SK-N-SH (cell line): ENCODE data around the gene HARS2. TPM values are rescaled to one million over a fixed set of nuclear protein-coding genes. Genes with fewer than 3 reads are reported as not detected.
A peak's percentile ranks its signal among the peaks of the same experiment; 100 is the strongest.

ENCODE experiments used
- CTCF ChIA-PET: fragments of 300-600, 350-600 bp; formaldehyde crosslinking; extraction: SDS; loops from one replicate; lab custom pipeline; 2021; lab: Yijun Ruan, JAX
- POLR2A ChIA-PET: fragments of 350-600 bp; sonication (Branson Sonifier 250); formaldehyde crosslinking; extraction: SDS; loops from one replicate; lab custom pipeline; 2020; ENCODE audit warnings: antibody characterized with exemption, inconsistent platforms; lab: Yijun Ruan, JAX
- DNase-seq: peaks from one replicate; pipeline ENCODE4 v3.0.0; 2012
- H2AFZ ChIP-seq: fragments of 200-600 bp; sonication (generic); 2 replicates; pipeline ENCODE4 v1.8.1; 2016; ENCODE audit warnings: antibody characterized with exemption, mild to moderate bottlenecking, low read depth
- H3F3A ChIP-seq: fragments of 200-600 bp; sonication (generic); replicated peaks from 2 replicates; pipeline ENCODE3; 2016; ENCODE audit warnings: antibody characterized with exemption, mild to moderate bottlenecking; ENCODE audit not compliant: insufficient read depth
- H3K27ac ChIP-seq, 2 experiments: fragments of 200-500 bp in 1 of 2; fragments of 200-600 bp in 1 of 2; sonication (Bioruptor generic) in 1 of 2; sonication (generic), shearing (Covaris generic) in 1 of 2; 2 replicates each; pipeline versions ENCODE4 v1.5.1 to v1.6.1; 2014 to 2016; ENCODE audit warnings: low read depth in 2 of 2, inconsistent platforms in 1 of 2, low read length in 1 of 2, mild to moderate bottlenecking in 1 of 2, mixed read lengths in 1 of 2
- H3K27me3 ChIP-seq: fragments of 200-600 bp; sonication (generic), shearing (Covaris generic); 2 replicates; pipeline ENCODE4 v1.6.1; 2016; ENCODE audit warnings: mixed run types; ENCODE audit not compliant: insufficient read depth
- H3K36me3 ChIP-seq, 2 experiments: fragments of 200-500 bp in 1 of 2; fragments of 200-600 bp in 1 of 2; sonication (Bioruptor generic) in 1 of 2; sonication (generic) in 1 of 2; replicated peaks in 1 of 2; 2 replicates each; pipeline versions ENCODE3 to v1.5.1; 2014 to 2016; ENCODE audit warnings: low read length in 1 of 2, mild to moderate bottlenecking in 1 of 2; ENCODE audit not compliant: insufficient read depth in 2 of 2, control insufficient read depth in 1 of 2
- H3K4me1 ChIP-seq, 2 experiments: fragments of 200-500 bp in 1 of 2; fragments of 200-600 bp in 1 of 2; sonication (Bioruptor generic) in 1 of 2; sonication (generic), shearing (Covaris generic) in 1 of 2; 2 replicates each; pipeline versions ENCODE4 v1.5.1 to v1.6.1; 2014 to 2016; ENCODE audit warnings: low read depth in 1 of 2, low read length in 1 of 2, mixed run types in 1 of 2; ENCODE audit not compliant: insufficient read depth in 2 of 2, control insufficient read depth in 1 of 2
- H3K4me2 ChIP-seq: fragments of 200-600 bp; sonication (generic), shearing (Covaris generic); 2 replicates; pipeline ENCODE4 v1.6.1; 2017; ENCODE audit warnings: mixed run types
- H3K4me3 ChIP-seq, 2 experiments: fragments of 200-500 bp in 1 of 2; fragments of 200-600 bp in 1 of 2; sonication (Bioruptor generic) in 1 of 2; sonication (generic), shearing (Covaris generic) in 1 of 2; 2 replicates each; pipeline versions ENCODE4 v1.5.1 to v1.8.1; 2014 to 2016; ENCODE audit warnings: low read depth in 2 of 2, inconsistent platforms in 1 of 2, low read length in 1 of 2, mild to moderate bottlenecking in 1 of 2, mixed read lengths in 1 of 2, moderate library complexity in 1 of 2
- H3K79me2 ChIP-seq: fragments of 200-600 bp; sonication (generic); 2 replicates; pipeline ENCODE4 v1.8.1; 2017; ENCODE audit warnings: mild to moderate bottlenecking; ENCODE audit not compliant: insufficient read depth
- H3K9ac ChIP-seq: fragments of 200-600 bp; sonication (generic); 2 replicates; pipeline ENCODE4 v1.6.1; 2017; ENCODE audit warnings: mixed run types
- H3K9me2 ChIP-seq: fragments of 200-600 bp; sonication (generic); 2 replicates; pipeline ENCODE4 v1.6.1; 2017; ENCODE audit warnings: mixed run types
- H3K9me3 ChIP-seq: fragments of 200-600 bp; sonication (generic); 2 replicates; pipeline ENCODE4 v1.6.1; 2017; ENCODE audit warnings: mixed run types, mild to moderate bottlenecking, moderate library complexity
- H4K20me1 ChIP-seq: fragments of 200-600 bp; sonication (generic); 2 replicates; pipeline ENCODE4 v1.6.1; 2017; ENCODE audit warnings: mild to moderate bottlenecking, mixed run types; ENCODE audit not compliant: insufficient read depth
- CHD2 ChIP-seq: fragments of 150-350 bp; IDR thresholded peaks from 2 replicates; pipeline ENCODE4 v1.6.1; 2018; ENCODE audit warnings: low read length; ENCODE audit not compliant: partially characterized antibody
- ELF1 ChIP-seq: IDR thresholded peaks from 2 replicates; pipeline ENCODE4 v1.4.0; 2012
- EZH2phosphoT487 ChIP-seq: fragments of 200-600 bp; sonication (generic); IDR thresholded peaks from 2 replicates; pipeline ENCODE4 v1.6.1; 2017; ENCODE audit warnings: low read depth, mixed run types, mild to moderate bottlenecking, antibody characterized with exemption, moderate library complexity, borderline replicate concordance
- FOSL2 ChIP-seq: IDR thresholded peaks from 2 replicates; pipeline ENCODE4 v1.4.0; 2012; ENCODE audit warnings: low read depth, mild to moderate bottlenecking, moderate library complexity, borderline replicate concordance
- FOXM1 ChIP-seq: IDR thresholded peaks from 2 replicates; pipeline ENCODE4 v1.4.0; 2012; ENCODE audit warnings: low read depth, mild to moderate bottlenecking
- GABPA ChIP-seq: IDR thresholded peaks from 2 replicates; pipeline ENCODE4 v1.4.0; 2012; ENCODE audit warnings: low read depth, mild to moderate bottlenecking
- GATA2 ChIP-seq: sonication (generic); formaldehyde crosslinking; IDR thresholded peaks from 2 replicates; pipeline ENCODE4 v1.5.0; 2020; ENCODE audit warnings: mild to moderate bottlenecking, missing genetic modification reagents
- IRF3 ChIP-seq: fragments of 150-350 bp; IDR thresholded peaks from 2 replicates; pipeline ENCODE4 v1.6.1; 2016; ENCODE audit warnings: mild to moderate bottlenecking, low read depth, low read length
- JUND ChIP-seq: IDR thresholded peaks from 2 replicates; pipeline ENCODE4 v1.4.0; 2012
- MEF2A ChIP-seq: IDR thresholded peaks from 2 replicates; pipeline ENCODE4 v1.4.0; 2012; ENCODE audit warnings: low read depth, borderline replicate concordance
- NFIC ChIP-seq: IDR thresholded peaks from 2 replicates; pipeline ENCODE4 v1.4.0; 2012; ENCODE audit warnings: borderline replicate concordance
- NRF1 ChIP-seq: IDR thresholded peaks from 2 replicates; pipeline ENCODE4 v1.6.1; 2012; ENCODE audit warnings: low read depth, mild to moderate bottlenecking, low read length
- POLR2AphosphoS5 ChIP-seq: IDR thresholded peaks from 2 replicates; pipeline ENCODE4 v1.6.1; 2012; ENCODE audit warnings: low read depth, low read length
- RCOR1 ChIP-seq: fragments of 150-350 bp; IDR thresholded peaks from 2 replicates; pipeline ENCODE4 v1.6.1; 2017; ENCODE audit warnings: antibody characterized with exemption, low read length
- REST ChIP-seq: IDR thresholded peaks from 2 replicates; pipeline ENCODE4 v1.6.1; 2012; ENCODE audit warnings: mild to moderate bottlenecking, low read depth, low read length, moderate library complexity
- RFX5 ChIP-seq: IDR thresholded peaks from 2 replicates; pipeline ENCODE4 v1.6.1; 2012; ENCODE audit warnings: mild to moderate bottlenecking, improper control_type of control experiment, low read length
- RXRA ChIP-seq: IDR thresholded peaks from 2 replicates; pipeline ENCODE4 v1.4.0; 2012; ENCODE audit warnings: low read depth, mild to moderate bottlenecking, borderline replicate concordance
- SIN3A ChIP-seq: IDR thresholded peaks from 2 replicates; pipeline ENCODE4 v1.6.1; 2012; ENCODE audit warnings: low read depth, mild to moderate bottlenecking, low read length, moderate library complexity, borderline replicate concordance
- SMC3 ChIP-seq: IDR thresholded peaks from 2 replicates; pipeline ENCODE4 v1.6.1; 2012; ENCODE audit warnings: low read depth, low read length, improper control_type of control experiment
- WGBS: methylation state at CpG from one replicate; pipeline ENCODE4 v1.1.6; 2017; ENCODE audit warnings: low lambda C conversion rate; 5-methylcytosine and 5-hydroxymethylcytosine counted together
- polyA plus RNA-seq, 3 experiments: library from polyadenylated mRNA; depleted of rRNA; stranded (reverse); fragments of >200 nt; gene quantifications; 2 replicates each; pipeline ENCODE4 v1.2.3, GENCODE V29; 2012
- TF ChIP-seq, protein P1 (sequence below): IDR thresholded peaks from 2 replicates; pipeline ENCODE4 v1.4.0; 2012; ENCODE audit warnings: low read depth, borderline replicate concordance

The HARS2 gene
- polyA plus RNA-seq, 1 of the 3 experiments (the other 2 are of a cell fraction), result 40.8 TPM

GRCh38 chr5:140690376-140690932 is 801 bp upstream of the HARS2 start:
- Histone ChIP-seq H3K9me2 (no peaks in the 10 kb centered on the region), H3K4me2 (peak overlapping the region; percentile 81), H3K4me3 (peak overlapping the region; percentile 87), H3K79me2 (peaks cover 91% of the 10 kb centered on the region), H3F3A (peaks cover 8% of the 10 kb centered on the region), H3K27ac (peak overlapping the region; percentile 81 to 88), H3K9me3 (no peaks in the 10 kb centered on the region), H3K4me1 (peaks cover 0 to 12% of the 10 kb centered on the region in 2 experiments; a peak in 3 of 4 replicates), H4K20me1 (no peaks in the 10 kb centered on the region), H3K9ac (peak overlapping the region; percentile 96), H3K27me3 (no peaks in the 10 kb centered on the region), H2AFZ (peak overlapping the region; percentile 87), H3K36me3 (peaks cover 36 to 67% of the 10 kb centered on the region in 2 experiments)
- 45% methylated on average over 8 of the region's 8 CpGs for WGBS
- TF ChIP-seq NRF1 (no peak), GATA2 (CRISPR knock-in tag) (no peak), IRF3 (no peak), RCOR1 (no peak), CHD2 (no peak), REST (no peak), NFIC (no peak), ELF1 (no peak), FOSL2 (no peak)
- no peak for DNase-seq
- CTCF ChIA-PET, result interaction anchor here (0.5 to 1.4 kb wide), 5 partner anchors 11 to 928 kb away, joined by 3 to 4 read pairs (median 3); partner anchors contain the start of gene DIAPH1
- POLR2A ChIA-PET, result interaction anchor here (0.7 to 3.6 kb wide), 11 partner anchors 9 to 133 kb away, joined by 3 to 21 read pairs (median 5); partner anchors contain the start of genes DND1, IK, NDUFA2 and WDR55

DNA sequence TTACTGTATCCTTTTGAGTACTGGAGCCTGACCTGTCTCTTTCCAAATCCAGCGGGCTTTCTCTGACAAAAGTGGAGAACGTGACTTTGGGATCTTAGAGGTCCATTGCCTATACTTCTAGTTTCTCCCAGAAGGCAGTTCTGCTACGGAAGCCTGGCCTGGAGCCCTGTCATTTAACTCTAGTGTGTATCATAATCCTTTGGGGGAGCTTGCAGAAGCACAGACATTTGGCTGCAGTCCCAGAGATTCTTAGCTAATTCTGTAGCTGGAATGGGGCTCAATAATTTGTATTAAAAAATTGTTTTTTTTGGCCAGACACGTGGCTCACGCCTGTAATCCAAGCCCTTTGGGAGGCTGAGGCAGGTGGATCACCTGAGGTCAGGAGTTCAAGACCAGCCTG is 3.0 kb downstream of the HARS2 start:
- peaks cover 0 to 12% of the 10 kb centered on the region in 2 experiments; a peak in 2 of 4 replicates for H3K4me1 ChIP-seq
- peaks cover 18% of the 10 kb centered on the region for H3F3A ChIP-seq
- no peak overlapping the region; the same call in 1 of the 2 replicates for H3K9ac ChIP-seq
- H4K20me1 ChIP-seq, result no peaks in the 10 kb centered on the region
- H3K9me3 ChIP-seq, result no peaks in the 10 kb centered on the region
- WGBS, result 81% methylated on average over 5 of the region's 5 CpGs
- no peaks in the 10 kb centered on the region for H3K27me3 ChIP-seq
- H3K4me2 ChIP-seq, result no peak overlapping the region
- peaks cover 56 to 74% of the 10 kb centered on the region in 2 experiments for H3K36me3 ChIP-seq
- H3K27ac ChIP-seq, result no peak overlapping the region
- DNase-seq, result no peak
- CTCF ChIA-PET, result no interaction called here
- H3K9me2 ChIP-seq, result no peaks in the 10 kb centered on the region
- H3K79me2 ChIP-seq, result peaks cover 60% of the 10 kb centered on the region
- H3K4me3 ChIP-seq, result no peak overlapping the region
- POLR2A ChIA-PET, result no interaction called here
- no peak overlapping the region for H2AFZ ChIP-seq
- TF ChIP-seq SMC3 (no peak), MEF2A (no peak), FOXM1 (no peak), RXRA (no peak), JUND (no peak), RFX5 (no peak), NRF1 (no peak), GATA2 (CRISPR knock-in tag) (no peak), SIN3A (no peak), IRF3 (no peak), GABPA (no peak), EZH2phosphoT487 (no peak), POLR2AphosphoS5 (no peak)
- TF ChIP-seq, protein P1, sequence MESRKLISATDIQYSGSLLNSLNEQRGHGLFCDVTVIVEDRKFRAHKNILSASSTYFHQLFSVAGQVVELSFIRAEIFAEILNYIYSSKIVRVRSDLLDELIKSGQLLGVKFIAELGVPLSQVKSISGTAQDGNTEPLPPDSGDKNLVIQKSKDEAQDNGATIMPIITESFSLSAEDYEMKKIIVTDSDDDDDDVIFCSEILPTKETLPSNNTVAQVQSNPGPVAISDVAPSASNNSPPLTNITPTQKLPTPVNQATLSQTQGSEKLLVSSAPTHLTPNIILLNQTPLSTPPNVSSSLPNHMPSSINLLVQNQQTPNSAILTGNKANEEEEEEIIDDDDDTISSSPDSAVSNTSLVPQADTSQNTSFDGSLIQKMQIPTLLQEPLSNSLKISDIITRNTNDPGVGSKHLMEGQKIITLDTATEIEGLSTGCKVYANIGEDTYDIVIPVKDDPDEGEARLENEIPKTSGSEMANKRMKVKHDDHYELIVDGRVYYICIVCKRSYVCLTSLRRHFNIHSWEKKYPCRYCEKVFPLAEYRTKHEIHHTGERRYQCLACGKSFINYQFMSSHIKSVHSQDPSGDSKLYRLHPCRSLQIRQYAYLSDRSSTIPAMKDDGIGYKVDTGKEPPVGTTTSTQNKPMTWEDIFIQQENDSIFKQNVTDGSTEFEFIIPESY, result no peak
